CD14-positive monocyte (primary cell): Measurements from ENCODE around the gene INO80D. TPM values are rescaled to one million over a fixed set of nuclear protein-coding genes. Genes with fewer than 3 reads are reported as not detected.

ENCODE experiments used
- DNase-seq, 3 donors: peaks; one replicate each; pipeline ENCODE4 v3.0.0-alpha.2; 2011 to 2022
- H2AFZ ChIP-seq: 2 replicates; pipeline ENCODE4 v1.6.0; 2012; ENCODE audit warnings: mild to moderate bottlenecking, low read depth, low read length, inconsistent platforms; ENCODE audit not compliant: insufficient read depth, poor library complexity, severe bottlenecking
- H3K27ac ChIP-seq, 2 donors: 1 replicate in 1 of 2; 2 replicates in 1 of 2; pipeline ENCODE4 v1.5.1; 2012 to 2013; ENCODE audit warnings: low read length in 2 of 2, control low read depth in 1 of 2, inconsistent platforms in 1 of 2, low read depth in 1 of 2, mild to moderate bottlenecking in 1 of 2
- H3K27me3 ChIP-seq, 2 donors: one replicate each; pipeline versions ENCODE4 v1.6.0 to v1.6.1; 2011 to 2013; ENCODE audit warnings: low read length in 2 of 2; ENCODE audit not compliant: control insufficient read depth in 2 of 2, insufficient read depth in 2 of 2
- H3K36me3 ChIP-seq, 2 donors: replicated peaks in 1 of 2; 1 replicate in 1 of 2; 2 replicates in 1 of 2; pipeline versions ENCODE4 v1.5.1 to v1.6.1; 2012 to 2013; ENCODE audit warnings: low read length in 2 of 2, control low read depth in 1 of 2, inconsistent platforms in 1 of 2, mild to moderate bottlenecking in 1 of 2; ENCODE audit not compliant: insufficient read depth in 2 of 2, control insufficient read depth in 1 of 2
- H3K4me1 ChIP-seq, 2 donors: 1 replicate in 1 of 2; 2 replicates in 1 of 2; pipeline versions ENCODE4 v1.5.1 to v1.6.1; 2012 to 2013; ENCODE audit warnings: low read length in 2 of 2, control low read depth in 1 of 2, inconsistent platforms in 1 of 2, mild to moderate bottlenecking in 1 of 2, moderate library complexity in 1 of 2; ENCODE audit not compliant: insufficient read depth in 2 of 2, control insufficient read depth in 1 of 2
- H3K4me2 ChIP-seq: replicated peaks from 2 replicates; pipeline ENCODE3; 2012; ENCODE audit warnings: low read length, moderate library complexity, mild to moderate bottlenecking; ENCODE audit not compliant: poor library complexity, severe bottlenecking; ENCODE audit errors: extremely low read depth
- H3K4me3 ChIP-seq, 3 experiments: fragments of 200-600 bp in 1 of 3; sonication (generic) in 1 of 3; replicated peaks in 1 of 3; 1 replicate in 2 of 3; 2 replicates in 1 of 3; pipeline ENCODE4 v1.5.1; 2011 to 2013; ENCODE audit warnings: low read length in 3 of 3, mild to moderate bottlenecking in 3 of 3, control low read depth in 2 of 3, low read depth in 2 of 3, inconsistent platforms in 1 of 3, moderate library complexity in 1 of 3
- H3K79me2 ChIP-seq: 2 replicates; pipeline ENCODE4 v1.6.0; 2012; ENCODE audit warnings: mild to moderate bottlenecking, control low read depth, inconsistent platforms, low read length, moderate library complexity; ENCODE audit not compliant: insufficient read depth
- H3K9ac ChIP-seq: 2 replicates; pipeline ENCODE4 v1.6.0; 2017; ENCODE audit warnings: low read length, mild to moderate bottlenecking; ENCODE audit not compliant: insufficient read depth, poor library complexity, severe bottlenecking
- H3K9me3 ChIP-seq, 2 donors: replicated peaks in 1 of 2; 1 replicate in 1 of 2; 2 replicates in 1 of 2; pipeline versions ENCODE4 v1.5.1 to v1.6.1; 2012 to 2013; ENCODE audit warnings: low read length in 2 of 2, control low read depth in 1 of 2; ENCODE audit not compliant: control insufficient read depth in 1 of 2, insufficient read depth in 1 of 2
- H4K20me1 ChIP-seq: 2 replicates; pipeline ENCODE4 v1.6.0; 2012; ENCODE audit warnings: mild to moderate bottlenecking, low read length, control low read depth, moderate library complexity; ENCODE audit not compliant: insufficient read depth
- H3K27ac Mint-ChIP-seq, 7 donors: one replicate each; pipeline ENCODE4 v1.8.0; 2020; ENCODE audit warnings: mild to moderate bottlenecking in 7 of 7, mixed read lengths in 7 of 7, moderate library complexity in 6 of 7, inconsistent platforms in 2 of 7
- H3K27me3 Mint-ChIP-seq, 3 donors: one replicate each; pipeline ENCODE4 v1.8.0; 2021 to 2022; ENCODE audit warnings: low read depth in 3 of 3, mild to moderate bottlenecking in 3 of 3, mixed read lengths in 3 of 3, moderate library complexity in 3 of 3, inconsistent platforms in 1 of 3
- H3K36me3 Mint-ChIP-seq, 2 donors: one replicate each; pipeline ENCODE4 v1.8.0; 2020; ENCODE audit warnings: mixed read lengths in 2 of 2, inconsistent platforms in 1 of 2, mild to moderate bottlenecking in 1 of 2
- H3K4me1 Mint-ChIP-seq: one replicate; pipeline ENCODE4 v1.8.0; 2020; ENCODE audit warnings: mild to moderate bottlenecking, mixed read lengths
- H3K4me3 Mint-ChIP-seq, 2 donors: one replicate each; pipeline ENCODE4 v1.8.0; 2020; ENCODE audit warnings: mild to moderate bottlenecking in 2 of 2, mixed read lengths in 2 of 2, moderate library complexity in 1 of 2
- H3K9me3 Mint-ChIP-seq, 7 donors: one replicate each; pipeline ENCODE4 v1.8.0; 2020 to 2022; ENCODE audit warnings: mixed read lengths in 7 of 7, mild to moderate bottlenecking in 6 of 7, moderate library complexity in 6 of 7, inconsistent platforms in 2 of 7
- WGBS: methylation state at CpG from one replicate; pipeline ENCODE4 v1.1.5; 2013; ENCODE audit warnings: missing lambda C conversion rate; ENCODE audit not compliant: insufficient coverage; 5-methylcytosine and 5-hydroxymethylcytosine counted together
- intact Hi-C, 2 donors: fragments of 100-400 bp; cut with micrococcal nuclease; formaldehyde crosslinking; loops; one replicate each; pipeline versions ENCODE4 v1.15.0 to v1.15.1; 2023
- polyA plus RNA-seq, 3 donors: library from polyadenylated mRNA; depleted of rRNA in 1 of 3; unstranded in 2 of 3; stranded (reverse) in 1 of 3; fragments of 300-500 nt in 2 of 3; fragments of >200 nt in 1 of 3; fragmentation: Illumina TruSeq in 2 of 3; gene quantifications; 1 replicate in 2 of 3; 2 replicates in 1 of 3; pipeline ENCODE4 v1.2.3, GENCODE V29; 2012 to 2021
- TF ChIP-seq, protein P1 (sequence below): fragments of 200-600 bp; IDR thresholded peaks from one replicate; pipeline ENCODE4 v1.8.0; 2022; ENCODE audit warnings: antibody characterized with exemption, mild to moderate bottlenecking

The INO80D gene
- polyA plus RNA-seq, 3 donors: 3.8 to 6.1 (median 4.4) TPM

DNA sequence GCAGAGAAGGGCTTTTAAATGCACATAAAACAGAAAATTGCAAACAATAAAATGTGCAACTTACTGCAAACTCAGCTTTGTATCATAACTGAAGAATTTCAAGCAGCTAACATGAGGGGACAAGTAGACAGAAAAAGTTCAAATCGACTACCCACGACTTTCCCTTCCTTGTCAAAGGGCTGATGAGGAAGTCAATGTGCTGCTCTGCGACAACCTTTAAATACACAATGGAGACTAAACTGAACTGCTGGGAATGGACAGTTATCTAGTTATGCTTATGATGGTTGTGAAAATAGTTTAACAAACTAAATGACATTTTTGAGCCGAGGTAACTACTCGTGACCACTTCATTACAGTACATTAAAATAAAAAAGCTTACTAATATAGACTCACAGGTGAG lies 84.1 kb downstream of the INO80D start:
- H3K79me2 ChIP-seq: no peaks in the 10 kb centered on the region
- TF ChIP-seq, protein P1, sequence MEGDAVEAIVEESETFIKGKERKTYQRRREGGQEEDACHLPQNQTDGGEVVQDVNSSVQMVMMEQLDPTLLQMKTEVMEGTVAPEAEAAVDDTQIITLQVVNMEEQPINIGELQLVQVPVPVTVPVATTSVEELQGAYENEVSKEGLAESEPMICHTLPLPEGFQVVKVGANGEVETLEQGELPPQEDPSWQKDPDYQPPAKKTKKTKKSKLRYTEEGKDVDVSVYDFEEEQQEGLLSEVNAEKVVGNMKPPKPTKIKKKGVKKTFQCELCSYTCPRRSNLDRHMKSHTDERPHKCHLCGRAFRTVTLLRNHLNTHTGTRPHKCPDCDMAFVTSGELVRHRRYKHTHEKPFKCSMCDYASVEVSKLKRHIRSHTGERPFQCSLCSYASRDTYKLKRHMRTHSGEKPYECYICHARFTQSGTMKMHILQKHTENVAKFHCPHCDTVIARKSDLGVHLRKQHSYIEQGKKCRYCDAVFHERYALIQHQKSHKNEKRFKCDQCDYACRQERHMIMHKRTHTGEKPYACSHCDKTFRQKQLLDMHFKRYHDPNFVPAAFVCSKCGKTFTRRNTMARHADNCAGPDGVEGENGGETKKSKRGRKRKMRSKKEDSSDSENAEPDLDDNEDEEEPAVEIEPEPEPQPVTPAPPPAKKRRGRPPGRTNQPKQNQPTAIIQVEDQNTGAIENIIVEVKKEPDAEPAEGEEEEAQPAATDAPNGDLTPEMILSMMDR: no peak
- no peak overlapping the region for H3K4me2 ChIP-seq
- peaks cover 0 to 5% of the 10 kb centered on the region in 2 donors for H3K4me1 ChIP-seq
- H3K27me3 Mint-ChIP-seq: peaks cover 0 to 2% (median 0%) of the 10 kb centered on the region in 3 donors
- H2AFZ ChIP-seq: no peak overlapping the region
- intact Hi-C loops: no loop called here
- DNase-seq: no peak
- no peaks in the 10 kb centered on the region for H3K9me3 Mint-ChIP-seq
- peaks cover 10% of the 10 kb centered on the region for H3K4me1 Mint-ChIP-seq
- peaks cover 63 to 64% of the 10 kb centered on the region in 2 donors for H3K36me3 Mint-ChIP-seq
- WGBS: no CpG with 5 or more reads among the region's 5 CpGs
- no peaks in the 10 kb centered on the region for H3K9me3 ChIP-seq
- H3K4me3 ChIP-seq: no peak overlapping the region
- no peak overlapping the region for H3K4me3 Mint-ChIP-seq
- H3K36me3 ChIP-seq: peaks cover 45 to 76% of the 10 kb centered on the region in 2 donors
- H4K20me1 ChIP-seq: no peaks in the 10 kb centered on the region
- no peak overlapping the region for H3K9ac ChIP-seq
- peak overlapping the region in 2 of 7 donors; percentile 13 to 21 for H3K27ac Mint-ChIP-seq
- H3K27me3 ChIP-seq: no peaks in the 10 kb centered on the region
- H3K27ac ChIP-seq: no peak overlapping the region

DNA sequence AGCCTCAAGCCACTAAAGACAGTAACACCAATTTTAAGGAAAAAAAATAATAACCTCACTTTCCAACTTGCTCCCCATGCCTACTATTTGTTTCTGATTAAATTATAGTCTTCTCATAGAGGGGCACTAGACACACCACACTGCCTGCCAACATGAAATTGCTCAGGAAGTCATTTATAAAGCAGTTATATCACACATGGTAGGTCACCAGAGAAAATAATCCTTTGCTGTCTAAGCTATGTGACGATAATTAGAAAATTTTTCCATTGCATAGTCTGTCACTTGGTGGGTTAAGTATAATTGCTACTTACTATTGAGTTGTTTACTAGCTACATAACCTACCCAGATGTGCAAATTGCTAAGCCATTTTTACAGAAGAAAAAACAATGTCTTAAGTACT lies 85.2 kb downstream of the INO80D start:
- peaks cover 51 to 60% of the 10 kb centered on the region in 2 donors for H3K36me3 Mint-ChIP-seq
- TF ChIP-seq, protein P1: no peak
- Histone ChIP-seq H3K4me2 (no peak overlapping the region), H3K27me3 (no peaks in the 10 kb centered on the region), H4K20me1 (no peaks in the 10 kb centered on the region), H2AFZ (no peak overlapping the region), H3K36me3 (peaks cover 37 to 65% of the 10 kb centered on the region in 2 donors), H3K79me2 (no peaks in the 10 kb centered on the region), H3K9me3 (no peaks in the 10 kb centered on the region), H3K27ac (no peak overlapping the region), H3K4me1 (peaks cover 0 to 9% of the 10 kb centered on the region in 2 donors), H3K4me3 (no peak overlapping the region), H3K9ac (no peak overlapping the region)
- no peaks in the 10 kb centered on the region for H3K9me3 Mint-ChIP-seq
- no peak overlapping the region for H3K27ac Mint-ChIP-seq
- no peak for DNase-seq
- H3K27me3 Mint-ChIP-seq: peaks cover 0 to 2% (median 0%) of the 10 kb centered on the region in 3 donors
- no CpG with 5 or more reads among the region's 1 CpG for WGBS
- intact Hi-C loops: no loop called here
- H3K4me1 Mint-ChIP-seq: peaks cover 19% of the 10 kb centered on the region
- no peak overlapping the region for H3K4me3 Mint-ChIP-seq
